Activated CD4-positive, alpha-beta T cell treated with anti-CD3 and anti-CD28 coated beads for 4 hours (primary cell): ENCODE data around the gene COL11A1.
"Not testable (repeated sequence)": the region's sequence is repeated elsewhere in the genome, so short reads cannot be mapped to it uniquely, and the experiment has no call there.

Experiments
- DNase-seq, 2 donors: peaks; one replicate each; pipeline ENCODE4 v3.0.0-alpha.2; 2020

COL11A1 gene

GRCh38 chr1:103075316-103076000 is 32.9 kb downstream of the COL11A1 start:
- DNase-seq, result no peak

- DNase-seq, result no peak
These were observed 34.1 kb downstream of the COL11A1 start for GRCh38 chr1:103074224-103074623.

GRCh38 chr1:103069201-103069600 is 39.1 kb downstream of the COL11A1 start:
- DNase-seq, result no peak

- DNase-seq, result no peak
These were observed 44.4 kb downstream of the COL11A1 start for GRCh38 chr1:103063921-103064320.

GRCh38 chr1:103058391-103058790 is 49.9 kb downstream of the COL11A1 start:
- no peak for DNase-seq

- no peak for DNase-seq
These were observed 51.9 kb downstream of the COL11A1 start for GRCh38 chr1:103056423-103056822.

- not testable (repeated sequence) for DNase-seq
These were observed 80.2 kb downstream of the COL11A1 start for GRCh38 chr1:103028110-103028509.

- no peak for DNase-seq
These were observed 82.4 kb downstream of the COL11A1 start for GRCh38 chr1:103025858-103026409.

GRCh38 chr1:103024051-103024450 is 84.3 kb downstream of the COL11A1 start:
- no peak for DNase-seq

GRCh38 chr1:103002005-103002404 is 106.3 kb downstream of the COL11A1 start:
- no peak for DNase-seq

GRCh38 chr1:102978874-102979273 is 129.4 kb downstream of the COL11A1 start:
- no peak for DNase-seq

GRCh38 chr1:102977292-102977691 is 131.0 kb downstream of the COL11A1 start:
- no peak for DNase-seq

GRCh38 chr1:102970496-102971078 is 137.7 kb downstream of the COL11A1 start:
- DNase-seq, result no peak

- no peak for DNase-seq
These were observed 140.5 kb downstream of the COL11A1 start for GRCh38 chr1:102967786-102968185.

- DNase-seq, result no peak
These were observed 146.8 kb downstream of the COL11A1 start for GRCh38 chr1:102961549-102961948.

- no peak for DNase-seq
These were observed 153.7 kb downstream of the COL11A1 start for GRCh38 chr1:102954576-102954975.

GRCh38 chr1:102952400-102952799 is 155.9 kb downstream of the COL11A1 start:
- DNase-seq, result no peak

GRCh38 chr1:102942324-102942723 is 166.0 kb downstream of the COL11A1 start:
- DNase-seq, result no peak

GRCh38 chr1:102941366-102941947 is 166.9 kb downstream of the COL11A1 start:
- DNase-seq, result no peak

GRCh38 chr1:102937401-102937800 is 170.9 kb downstream of the COL11A1 start:
- no peak for DNase-seq

GRCh38 chr1:102933362-102933761 is 175.0 kb downstream of the COL11A1 start:
- DNase-seq, result not testable (repeated sequence)

GRCh38 chr1:102919659-102920058 is 188.7 kb downstream of the COL11A1 start:
- DNase-seq, result no peak

GRCh38 chr1:102901996-102902395 is 206.3 kb downstream of the COL11A1 start:
- DNase-seq, result no peak

- no peak for DNase-seq
These were observed 208.4 kb downstream of the COL11A1 start for GRCh38 chr1:102899935-102900334.
